ENCODE measurements around the gene STPG4. TPM values are rescaled to one million over a fixed set of nuclear protein-coding genes. Genes with fewer than 3 reads are reported as not detected.

Gene STPG4, protein sequence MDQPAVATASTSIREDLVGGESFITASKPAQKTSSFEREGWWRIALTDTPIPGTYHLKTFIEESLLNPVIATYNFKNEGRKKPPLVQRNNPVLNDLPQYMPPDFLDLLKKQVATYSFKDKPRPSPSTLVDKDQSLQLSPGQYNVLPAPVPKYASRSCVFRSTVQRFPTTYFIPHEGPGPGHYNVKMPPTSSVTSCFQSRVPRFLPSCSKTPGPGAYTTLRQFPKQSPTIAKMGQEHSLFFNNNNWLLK
- total RNA-seq (1 to 10 TPM in 1 of 4 donors, under 1 TPM in 1, not detected in 2; 0.66 to 1.1 TPM), polyA plus RNA-seq (under 1 TPM in 2 of 3 donors, not detected in 1; 0.12 to 0.60 TPM)

DNA sequence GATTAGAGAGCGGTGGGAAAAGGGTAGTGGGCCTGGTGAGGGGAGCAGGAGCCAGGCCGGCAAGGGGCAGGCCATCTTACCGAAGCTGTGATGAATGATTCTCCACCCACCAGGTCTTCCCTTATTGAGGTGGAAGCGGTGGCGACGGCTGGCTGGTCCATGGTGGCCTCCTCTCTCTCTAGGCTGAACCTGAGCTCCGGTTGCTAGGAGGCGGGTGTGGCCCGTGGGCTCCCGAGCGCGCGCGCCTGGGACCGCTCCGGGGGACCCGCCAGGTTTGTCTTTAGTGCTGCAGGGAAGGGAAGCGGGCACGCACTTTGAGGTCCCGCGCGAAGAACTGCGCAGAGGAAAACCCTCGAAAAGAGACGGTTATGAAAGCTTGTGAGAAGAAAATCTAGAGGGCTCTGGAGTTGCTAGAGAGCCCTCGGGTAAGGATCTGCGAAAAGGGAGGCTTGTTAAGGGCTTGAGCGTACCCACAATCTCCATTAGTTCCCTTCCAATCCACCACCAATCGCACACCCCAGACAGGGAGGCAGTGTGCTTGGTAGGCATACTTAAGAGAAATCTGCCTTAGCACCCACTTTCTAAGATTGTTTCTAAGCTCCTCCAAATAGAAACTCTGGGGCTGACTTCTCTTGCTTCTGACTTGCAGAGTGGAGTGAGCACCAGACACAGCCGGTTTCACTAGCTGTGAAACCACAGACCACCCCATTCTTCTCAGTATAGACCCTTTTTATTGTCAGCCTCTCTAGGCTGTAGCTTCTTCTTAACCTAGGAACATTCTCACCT, at the start of gene STPG4:
Gene STPG4, minus strand, starts transcription at position 218 of the 786 bp plus-strand sequence. Its CDS starts 57 bp downstream, at position 161.
- no peak within 1 kb of the TSS for H3K4me3 ChIP-seq
- DNase-seq: no peak
- no peaks in the 10 kb centered on the region for H3K9me3 ChIP-seq
- H3K36me3 ChIP-seq: peaks cover 8 to 46% (median 25%) of the 10 kb centered on the region in 4 donors
- no peaks in the 10 kb centered on the region for H3K4me1 ChIP-seq
- 90 to 95% methylated on average over 30 of the region's 30 CpGs for WGBS, 2 donors
- intact Hi-C loops (cut with DNase I): no loop called here
- TF ChIP-seq EP300 (IDR thresholded peaks at IDR 0.05): no peak
- TF ChIP-seq POLR2A (IDR thresholded peaks at IDR 0.05): no peak
- TF ChIP-seq, protein P1, sequence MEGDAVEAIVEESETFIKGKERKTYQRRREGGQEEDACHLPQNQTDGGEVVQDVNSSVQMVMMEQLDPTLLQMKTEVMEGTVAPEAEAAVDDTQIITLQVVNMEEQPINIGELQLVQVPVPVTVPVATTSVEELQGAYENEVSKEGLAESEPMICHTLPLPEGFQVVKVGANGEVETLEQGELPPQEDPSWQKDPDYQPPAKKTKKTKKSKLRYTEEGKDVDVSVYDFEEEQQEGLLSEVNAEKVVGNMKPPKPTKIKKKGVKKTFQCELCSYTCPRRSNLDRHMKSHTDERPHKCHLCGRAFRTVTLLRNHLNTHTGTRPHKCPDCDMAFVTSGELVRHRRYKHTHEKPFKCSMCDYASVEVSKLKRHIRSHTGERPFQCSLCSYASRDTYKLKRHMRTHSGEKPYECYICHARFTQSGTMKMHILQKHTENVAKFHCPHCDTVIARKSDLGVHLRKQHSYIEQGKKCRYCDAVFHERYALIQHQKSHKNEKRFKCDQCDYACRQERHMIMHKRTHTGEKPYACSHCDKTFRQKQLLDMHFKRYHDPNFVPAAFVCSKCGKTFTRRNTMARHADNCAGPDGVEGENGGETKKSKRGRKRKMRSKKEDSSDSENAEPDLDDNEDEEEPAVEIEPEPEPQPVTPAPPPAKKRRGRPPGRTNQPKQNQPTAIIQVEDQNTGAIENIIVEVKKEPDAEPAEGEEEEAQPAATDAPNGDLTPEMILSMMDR (IDR thresholded peaks at IDR 0.05): no peak
- no peak for TF ChIP-seq POLR2AphosphoS5 (IDR thresholded peaks at IDR 0.05)
- H3K27ac ChIP-seq: no peak within 1 kb of the TSS
- H3K27me3 ChIP-seq: no peaks in the 10 kb centered on the region

DNA sequence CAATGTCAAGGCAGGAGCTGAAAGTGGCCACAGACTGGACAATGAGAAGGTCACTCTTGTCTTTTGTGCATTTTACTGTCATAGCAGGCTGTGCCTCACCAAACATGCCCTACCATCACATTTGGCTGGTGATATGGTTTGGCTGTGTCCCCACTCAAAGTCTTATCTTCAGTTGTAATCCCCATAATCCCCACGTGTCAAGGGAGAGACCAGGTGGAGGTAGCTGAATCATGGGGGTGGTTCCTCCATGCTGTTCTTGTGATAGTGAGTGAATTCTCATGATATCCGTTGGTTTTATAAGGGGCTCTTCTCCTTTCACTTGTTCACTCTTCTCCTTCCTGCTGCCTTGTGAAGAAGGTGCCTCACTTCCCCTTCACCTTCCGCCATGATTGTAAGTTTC, 49.6 kb upstream of the STPG4 start:
- H3K4me1 ChIP-seq: peaks cover 0 to 17% (median 8%) of the 10 kb centered on the region in 4 donors
- 74 to 89% methylated on average over 3 of the region's 3 CpGs for WGBS, 2 donors

DNA sequence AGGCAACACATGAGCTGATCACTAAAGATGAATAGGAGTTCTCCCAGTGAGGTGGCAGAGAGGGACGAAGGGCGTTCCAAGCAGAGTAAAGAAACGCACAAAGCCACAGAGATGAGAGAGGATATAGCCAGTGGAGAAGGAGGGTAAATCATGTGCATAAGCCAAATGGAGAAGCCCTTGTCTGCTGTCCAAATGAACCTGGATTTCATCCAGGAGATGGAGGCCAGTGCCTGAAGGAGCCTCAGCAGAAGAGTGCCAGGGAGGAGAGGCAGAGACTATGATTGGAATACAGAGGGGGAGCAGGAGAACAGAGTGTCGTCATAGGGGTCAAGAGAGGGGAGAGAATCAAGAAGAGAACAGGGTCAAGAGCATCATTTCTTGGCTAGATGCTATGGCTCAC, 48.9 kb upstream of the STPG4 start:
- TF ChIP-seq EP300 (IDR thresholded peaks at IDR 0.05): no peak
- no peak for TF ChIP-seq POLR2A (IDR thresholded peaks at IDR 0.05)
- no peak for TF ChIP-seq POLR2AphosphoS5 (IDR thresholded peaks at IDR 0.05)
- TF ChIP-seq, protein P1 (IDR thresholded peaks at IDR 0.05): no peak
- H3K4me3 ChIP-seq: no peak overlapping the region
- peaks cover 0 to 17% (median 8%) of the 10 kb centered on the region in 4 donors for H3K4me1 ChIP-seq
- no peaks in the 10 kb centered on the region for H3K36me3 ChIP-seq
- H3K27me3 ChIP-seq: no peaks in the 10 kb centered on the region
- 85 to 95% methylated on average over 4 of the region's 4 CpGs for WGBS, 2 donors
- no peak overlapping the region for H3K27ac ChIP-seq
- no peak for DNase-seq
- H3K9me3 ChIP-seq: no peaks in the 10 kb centered on the region
- intact Hi-C loops (cut with DNase I): no loop called here

More for the DNA sequence above, 49.6 kb upstream of the STPG4 start:
- Histone ChIP-seq H3K27ac (no peak overlapping the region), H3K9me3 (no peaks in the 10 kb centered on the region), H3K36me3 (no peaks in the 10 kb centered on the region), H3K4me3 (no peak overlapping the region), H3K27me3 (no peaks in the 10 kb centered on the region)
- TF ChIP-seq POLR2AphosphoS5 (IDR thresholded peaks at IDR 0.05) (no peak), EP300 (IDR thresholded peaks at IDR 0.05) (no peak)
- no peak for DNase-seq
- intact Hi-C loops (cut with DNase I): no loop called here

DNA sequence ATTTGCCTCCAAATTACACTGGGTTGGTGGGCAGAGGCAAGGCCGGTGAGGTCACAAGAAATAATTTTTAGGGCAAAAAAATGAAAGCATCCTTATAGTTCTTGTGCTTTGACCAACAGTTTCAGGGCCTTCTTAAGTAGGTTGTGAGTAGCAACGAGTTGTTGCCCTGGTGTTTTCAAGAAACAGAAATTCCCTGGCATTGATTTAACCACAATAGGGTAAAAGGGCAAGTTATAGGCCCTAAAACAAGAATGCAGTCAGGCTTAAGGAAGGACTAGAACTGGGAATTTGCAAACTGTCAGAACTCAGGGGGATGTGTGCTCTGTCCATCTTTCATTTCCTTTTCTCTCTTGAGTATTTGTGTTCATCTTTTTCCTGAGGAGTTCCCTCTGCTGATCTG, 46.1 kb upstream of the STPG4 start:
- intact Hi-C loops (cut with DNase I): no loop called here
- DNase-seq: no peak
- 53 to 72% methylated on average over 2 of the region's 2 CpGs for WGBS, 2 donors

More for the DNA sequence above, 46.1 kb upstream of the STPG4 start:
- Histone ChIP-seq H3K27me3 (no peaks in the 10 kb centered on the region), H3K9me3 (no peaks in the 10 kb centered on the region), H3K36me3 (no peaks in the 10 kb centered on the region), H3K4me3 (no peak overlapping the region), H3K27ac (no peak overlapping the region), H3K4me1 (peaks cover 0 to 17% (median 8%) of the 10 kb centered on the region in 4 donors)
- no peak for TF ChIP-seq POLR2A (IDR thresholded peaks at IDR 0.05)
- no peak for TF ChIP-seq POLR2AphosphoS5 (IDR thresholded peaks at IDR 0.05)
- no peak for TF ChIP-seq EP300 (IDR thresholded peaks at IDR 0.05)
- TF ChIP-seq, protein P1 (IDR thresholded peaks at IDR 0.05): no peak

Data from sigmoid colon (tissue), 7 donors.